ENCODE measurements around the gene UTP14A.

Gene UTP14A

DNA sequence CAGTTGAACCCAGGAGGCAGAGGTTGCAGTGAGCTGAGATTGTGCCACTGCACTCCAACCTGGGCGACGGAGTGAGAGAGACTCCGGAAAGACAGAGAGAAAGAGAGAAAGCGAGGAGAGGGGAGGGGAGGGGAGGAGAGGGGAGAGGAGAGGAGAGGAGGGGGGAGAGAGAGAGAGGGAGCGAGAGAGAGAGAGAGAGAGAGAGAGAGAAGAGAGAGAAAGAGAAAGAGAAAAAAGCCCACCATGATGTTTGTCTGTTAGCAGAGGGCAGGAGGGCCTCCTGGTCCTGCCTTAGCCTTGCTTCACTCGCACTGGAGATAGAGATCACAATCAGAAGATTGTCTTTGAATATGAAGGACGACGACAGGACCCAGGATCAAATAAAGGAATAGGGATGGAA lies 57.8 kb downstream of the UTP14A start:
- H3K9ac ChIP-seq (ENCODE audit: low read depth, low read length): no peak overlapping the region
- H3K9me3 ChIP-seq (replicated peaks; ENCODE audit: low read length): no peaks in the 10 kb centered on the region
- H3K4me3 ChIP-seq (ENCODE audit: low read length): no peak overlapping the region
- no peaks in the 10 kb centered on the region for H3K36me3 ChIP-seq (ENCODE audit: insufficient read depth, low read length)
- H3K4me2 ChIP-seq (ENCODE audit: low read length): no peak overlapping the region
- H3K4me1 ChIP-seq (ENCODE audit: control insufficient read depth, insufficient read depth, low read length): peaks cover 10% of the 10 kb centered on the region
- no peaks in the 10 kb centered on the region for H3K27me3 ChIP-seq (ENCODE audit: control insufficient read depth, insufficient read depth, low read length)

DNA sequence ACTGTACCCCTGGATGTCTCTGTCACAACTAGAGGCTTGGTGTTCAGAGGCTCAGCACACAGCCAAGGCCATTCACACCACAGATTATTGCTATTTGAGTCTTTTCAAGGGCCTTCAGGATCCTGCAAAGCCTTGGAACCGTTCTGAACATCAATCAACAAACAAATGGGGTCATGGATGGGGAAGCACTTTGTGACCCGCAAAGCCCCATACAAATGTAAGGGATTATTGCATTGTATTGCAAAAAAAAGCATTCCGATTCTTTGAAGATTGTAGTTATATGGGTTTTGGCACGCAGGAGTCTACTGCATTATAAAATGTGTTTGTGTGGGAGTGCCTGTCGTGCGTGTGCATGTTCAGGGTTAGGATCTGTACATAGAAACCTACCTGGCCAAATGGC lies 59.2 kb downstream of the UTP14A start:
- no peak overlapping the region for H3K4me2 ChIP-seq (ENCODE audit: low read length)
- H3K9ac ChIP-seq (ENCODE audit: low read depth, low read length): no peak overlapping the region
- H3K4me3 ChIP-seq (ENCODE audit: low read length): no peak overlapping the region
- H3K27me3 ChIP-seq (ENCODE audit: control insufficient read depth, insufficient read depth, low read length): no peaks in the 10 kb centered on the region
- H3K9me3 ChIP-seq (replicated peaks; ENCODE audit: low read length): no peaks in the 10 kb centered on the region
- no peaks in the 10 kb centered on the region for H3K36me3 ChIP-seq (ENCODE audit: insufficient read depth, low read length)
- H3K4me1 ChIP-seq (ENCODE audit: control insufficient read depth, insufficient read depth, low read length): peaks cover 10% of the 10 kb centered on the region

DNA sequence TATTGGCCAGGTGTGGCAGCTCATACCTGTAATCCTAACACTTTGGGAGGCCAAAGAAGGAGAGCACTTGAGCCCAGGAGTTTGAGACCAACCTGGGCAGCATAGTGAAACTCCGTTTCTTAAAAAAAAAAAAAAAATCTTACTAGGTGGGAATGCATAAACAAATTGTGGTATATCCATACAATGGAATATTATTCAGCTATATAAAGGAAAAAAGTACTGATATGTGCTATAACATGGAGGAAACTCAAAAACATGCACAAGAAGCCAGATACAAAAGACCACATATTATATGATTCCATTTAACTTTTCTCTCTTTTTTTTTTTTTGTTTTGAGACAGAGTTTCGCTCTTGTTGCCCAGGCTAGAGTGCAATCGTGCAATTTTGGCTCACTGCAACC lies 63.0 kb downstream of the UTP14A start:
- Histone ChIP-seq H3K36me3 (ENCODE audit: insufficient read depth, low read length) (no peaks in the 10 kb centered on the region), H3K9me3 (replicated peaks; ENCODE audit: low read length) (no peaks in the 10 kb centered on the region), H3K9ac (ENCODE audit: low read depth, low read length) (no peak overlapping the region), H3K27me3 (ENCODE audit: control insufficient read depth, insufficient read depth, low read length) (peaks cover 14% of the 10 kb centered on the region), H3K4me1 (ENCODE audit: control insufficient read depth, insufficient read depth, low read length) (no peaks in the 10 kb centered on the region), H3K4me2 (ENCODE audit: low read length) (no peak overlapping the region), H3K4me3 (ENCODE audit: low read length) (no peak overlapping the region)

DNA sequence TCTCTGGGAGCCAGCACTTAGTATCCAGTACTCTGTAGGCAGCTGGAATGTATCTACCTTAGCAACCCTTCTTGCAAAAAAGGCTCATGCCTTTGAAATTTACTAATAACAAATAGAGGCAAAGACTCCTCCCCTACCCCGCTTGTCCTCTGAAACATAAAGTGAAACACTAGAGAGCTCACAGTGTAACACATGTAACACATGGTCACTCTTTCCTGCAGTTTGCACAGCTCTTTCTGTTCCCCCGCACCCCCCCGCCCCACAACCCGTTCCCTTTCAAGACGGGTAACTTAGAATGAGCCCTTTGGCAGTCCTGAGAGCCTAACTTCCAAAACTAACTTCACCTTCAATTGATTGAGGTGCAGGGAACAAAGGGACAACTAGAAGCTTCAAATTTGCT lies 70.5 kb downstream of the UTP14A start:
- H3K36me3 ChIP-seq (ENCODE audit: insufficient read depth, low read length): no peaks in the 10 kb centered on the region
- no peak overlapping the region for H3K4me2 ChIP-seq (ENCODE audit: low read length)
- H3K4me3 ChIP-seq (ENCODE audit: low read length): no peak overlapping the region

More for the DNA sequence above, 70.5 kb downstream of the UTP14A start:
- Histone ChIP-seq H3K9ac (ENCODE audit: low read depth, low read length) (no peak overlapping the region), H3K27me3 (ENCODE audit: control insufficient read depth, insufficient read depth, low read length) (peaks cover 18% of the 10 kb centered on the region), H3K9me3 (replicated peaks; ENCODE audit: low read length) (no peaks in the 10 kb centered on the region), H3K4me1 (ENCODE audit: control insufficient read depth, insufficient read depth, low read length) (no peaks in the 10 kb centered on the region)
